RWPE1 (cell line): ENCODE results near the gene C1orf174.

Experiments used
- CTCF ChIA-PET: fragments of 350-600 bp; sonication (Branson Sonifier 250); formaldehyde crosslinking; extraction: SDS; loops from one replicate; lab custom pipeline; 2021; lab: Yijun Ruan, JAX
- POLR2A ChIA-PET: fragments of 400-600 bp; formaldehyde crosslinking; extraction: SDS; loops from one replicate; lab custom pipeline; 2020; ENCODE audit warnings: antibody characterized with exemption; ENCODE audit not compliant: low non-redundant PET; lab: Yijun Ruan, JAX
- DNase-seq: peaks from one replicate; pipeline ENCODE4 v3.0.0; 2012; ENCODE audit warnings: low spot score
- H3K27ac ChIP-seq: fragments of 450-650 bp; 2 replicates; pipeline ENCODE4 v1.5.1; 2017
- CTCF ChIP-seq: fragments of 450-650 bp; conservative IDR thresholded peaks from 2 replicates; pipeline ENCODE4 v1.5.1; 2017; ENCODE audit warnings: low read depth, mild to moderate bottlenecking

Gene C1orf174

GRCh38 chr1:3943806-3944577, 43.9 kb upstream of the C1orf174 start:
- no peak for DNase-seq
- CTCF ChIA-PET: no interaction called here
- no peak for TF ChIP-seq CTCF

GRCh38 chr1:3943123-3943431, 43.0 kb upstream of the C1orf174 start:
- ChIA-PET POLR2A (no interaction called here), CTCF (no interaction called here)
- H3K27ac ChIP-seq: no peak overlapping the region
- DNase-seq: no peak
- no peak for TF ChIP-seq CTCF

More at GRCh38 chr1:3943806-3944577, 43.9 kb upstream of the C1orf174 start:
- POLR2A ChIA-PET: no interaction called here
- H3K27ac ChIP-seq: no peak overlapping the region

- no peak for DNase-seq
- ChIA-PET POLR2A (no interaction called here), CTCF (no interaction called here)
- no peak for TF ChIP-seq CTCF
- no peak overlapping the region for H3K27ac ChIP-seq
These were observed 42.5 kb upstream of the C1orf174 start for GRCh38 chr1:3942416-3943122.

GRCh38 chr1:3940754-3941345, 40.8 kb upstream of the C1orf174 start:
- ChIA-PET POLR2A (no interaction called here), CTCF (no interaction called here)
- TF ChIP-seq CTCF: no peak

GRCh38 chr1:3940081-3940753, 40.1 kb upstream of the C1orf174 start:
- no peak overlapping the region for H3K27ac ChIP-seq
- DNase-seq: no peak
- CTCF ChIA-PET: no interaction called here
- POLR2A ChIA-PET: no interaction called here
- TF ChIP-seq CTCF: no peak

More at GRCh38 chr1:3940754-3941345, 40.8 kb upstream of the C1orf174 start:
- H3K27ac ChIP-seq: no peak overlapping the region
- DNase-seq: no peak
